Measurements from ENCODE around the gene STARD5. TPM values are rescaled to one million over a fixed set of nuclear protein-coding genes. Genes with fewer than 3 reads are reported as not detected.

Gene STARD5
- total RNA-seq, 2 experiments from 2014 or later: 4.2 TPM

DNA sequence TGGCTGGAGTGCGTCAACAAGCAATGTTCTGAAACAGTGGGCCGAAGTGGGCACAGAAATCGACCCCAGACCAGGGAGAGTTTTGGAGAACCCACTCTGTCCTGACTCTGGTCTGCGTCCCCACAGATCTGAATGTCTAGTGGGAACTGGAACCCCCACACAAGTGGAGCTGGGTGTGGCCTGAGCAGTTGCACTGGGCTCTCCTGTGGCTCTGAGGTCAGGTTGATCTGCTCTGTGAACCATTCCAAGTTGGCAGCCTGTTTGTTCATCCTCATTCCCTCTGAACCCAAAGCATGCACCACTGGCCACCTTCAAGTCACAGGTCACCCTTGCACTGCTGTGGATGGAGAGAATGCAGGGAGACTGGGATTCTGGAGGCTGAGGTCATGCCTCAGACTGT, 60.5 kb downstream of the STARD5 start:
- CTCF ChIA-PET: interaction anchor here (0.7 to 9.1 kb wide), 3 partner anchors 105 to 267 kb away, joined by 3 to 405 read pairs (median 296); no protein-coding TSS in a partner anchor

DNA sequence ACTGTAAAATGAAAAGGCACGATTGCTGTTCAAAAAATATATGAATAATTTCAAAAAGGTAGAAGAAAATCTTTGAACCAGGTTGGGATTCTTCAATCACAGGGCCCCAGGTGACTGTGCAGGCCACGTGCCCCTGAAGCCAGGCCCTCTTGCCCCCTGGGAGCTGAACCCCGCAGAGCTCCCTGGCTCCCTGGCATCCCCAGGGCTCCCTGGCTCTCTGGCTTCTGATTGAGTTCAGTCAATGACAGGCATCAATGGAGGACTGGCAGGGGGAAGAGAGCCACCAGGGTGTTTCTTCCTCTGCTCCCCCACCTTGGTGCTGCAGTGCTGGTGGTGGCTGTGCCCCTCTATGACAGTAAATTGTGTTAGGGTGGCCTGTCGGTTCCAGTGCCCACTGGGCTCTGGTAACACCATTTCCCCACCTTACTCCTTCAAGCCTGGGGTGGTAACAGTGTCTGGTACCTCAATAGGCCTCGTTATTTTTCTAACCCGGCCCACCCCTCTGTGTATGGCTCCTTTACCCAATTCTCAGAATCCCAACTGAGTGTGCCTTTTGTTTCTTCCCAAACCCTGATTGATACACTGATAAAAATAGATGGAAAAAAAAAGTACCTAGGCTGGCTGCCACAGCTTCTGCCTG, 62.6 kb downstream of the STARD5 start:
- Mint-ChIP-seq H3K27ac (no peak overlapping the region), H3K4me3 (no peak overlapping the region), H3K27me3 (peaks cover 24% of the 10 kb centered on the region), H3K36me3 (ENCODE audit: low read depth) (no peaks in the 10 kb centered on the region), H3K4me1 (peaks cover 14% of the 10 kb centered on the region), H3K9me3 (no peaks in the 10 kb centered on the region)
- POLR2A ChIA-PET: no interaction called here
- no peak for DNase-seq
- CTCF ChIA-PET: interaction anchor here (1.5 kb wide), 1 partner anchor 106 kb away, joined by 5 read pairs; no protein-coding TSS in a partner anchor

More for the DNA sequence above, 60.5 kb downstream of the STARD5 start:
- Mint-ChIP-seq H3K27me3 (peaks cover 14% of the 10 kb centered on the region), H3K36me3 (ENCODE audit: low read depth) (no peaks in the 10 kb centered on the region), H3K27ac (no peak overlapping the region), H3K4me3 (no peak overlapping the region), H3K4me1 (peaks cover 18% of the 10 kb centered on the region), H3K9me3 (no peaks in the 10 kb centered on the region)
- DNase-seq: no peak
- POLR2A ChIA-PET: no interaction called here

DNA sequence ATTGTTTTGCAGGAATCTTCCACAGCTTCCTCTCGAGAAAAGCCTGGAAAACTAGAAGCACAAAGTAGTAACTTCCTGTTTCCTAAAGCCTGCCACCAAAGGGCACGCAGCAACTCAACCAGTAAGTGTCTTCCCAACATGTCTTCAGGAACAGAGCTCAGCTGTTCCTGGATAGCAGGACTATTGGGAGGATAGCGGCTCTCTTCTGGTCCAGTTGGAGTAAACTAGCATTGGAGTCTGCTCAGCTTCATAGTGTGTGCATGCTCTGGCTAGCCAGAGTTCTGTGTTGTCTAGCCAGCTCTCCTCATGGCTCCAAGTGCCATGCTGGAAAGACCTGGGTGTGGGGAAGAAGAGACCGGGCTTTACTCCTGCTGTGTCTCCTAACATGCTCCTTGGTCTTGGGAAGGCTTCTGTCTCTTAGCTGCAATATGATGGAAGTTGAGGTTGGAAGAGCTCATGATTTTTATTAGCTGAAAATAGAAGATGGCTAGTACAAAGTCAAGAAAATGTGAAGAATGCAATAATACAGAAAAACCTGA, 64.1 kb downstream of the STARD5 start:
- H3K36me3 Mint-ChIP-seq (ENCODE audit: low read depth): no peaks in the 10 kb centered on the region
- H3K27ac Mint-ChIP-seq: no peak overlapping the region
- no peak overlapping the region for H3K4me3 Mint-ChIP-seq
- CTCF ChIA-PET: interaction anchor here (1.3 to 1.5 kb wide), 2 partner anchors 104 to 154 kb away, joined by 3 to 5 read pairs; no protein-coding TSS in a partner anchor
- POLR2A ChIA-PET: no interaction called here
- no peaks in the 10 kb centered on the region for H3K9me3 Mint-ChIP-seq
- no peak for DNase-seq
- peaks cover 18% of the 10 kb centered on the region for H3K27me3 Mint-ChIP-seq
- H3K4me1 Mint-ChIP-seq: no peaks in the 10 kb centered on the region

Other genes with a start within 250 kb of the STARD5 start
- not detected for gene CFAP161, start 189.9 kb downstream of the STARD5 start, total RNA-seq
- 100 to 1,000 TPM; 196 to 200 TPM for gene IL16, start 127.3 kb downstream of the STARD5 start, total RNA-seq
- not detected for gene TMC3, start 50.1 kb upstream of the STARD5 start, total RNA-seq